Activated T-cell treated with anti-CD3 and anti-CD28 coated beads, Interleukin-2, amount 50 U/mL, for 1 hour (primary cell): Measurements from ENCODE around the gene IL33.

Experiments
- DNase-seq: peaks from one replicate; pipeline ENCODE4 v3.0.0-alpha.2; 2020

IL33 gene

DNA sequence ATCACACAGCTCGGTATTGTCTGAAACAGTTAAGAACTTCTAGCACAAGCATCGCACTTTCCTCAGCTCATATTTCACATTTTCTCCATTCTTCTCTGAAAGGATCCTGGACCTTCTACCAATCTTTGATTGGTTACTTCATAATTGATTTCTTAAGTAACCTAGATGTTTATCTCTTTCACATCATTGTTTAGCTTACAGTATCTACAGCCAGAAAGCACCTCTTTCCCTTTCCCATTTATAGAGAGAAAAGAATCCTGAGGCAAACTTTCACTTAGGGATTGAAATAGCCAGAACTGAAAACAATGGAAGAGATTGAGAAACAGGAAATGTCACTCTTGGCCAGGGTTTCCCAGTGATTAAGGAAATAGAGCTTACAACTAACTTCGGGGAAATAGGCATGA is 2.5 kb downstream of the IL33 start:
- no peak for DNase-seq

DNA sequence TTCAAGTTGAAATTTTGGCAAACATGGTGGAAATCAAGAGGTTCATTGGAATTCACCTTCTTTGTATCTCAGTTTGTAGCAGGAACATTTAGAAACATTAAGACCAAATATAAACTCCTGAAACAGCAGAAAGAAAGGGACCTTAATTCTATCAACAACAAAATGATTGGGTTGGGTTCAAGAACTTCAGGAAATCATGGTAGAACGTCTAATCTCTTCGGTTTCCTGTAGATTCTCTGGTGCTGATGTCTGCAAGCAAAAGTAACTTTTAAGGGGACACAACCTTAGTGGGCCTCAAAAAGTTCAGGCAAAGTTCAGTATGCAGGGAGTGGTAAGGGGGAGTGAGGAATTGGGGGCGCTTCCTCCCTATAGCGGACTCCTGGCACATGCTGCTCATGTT is 3.4 kb downstream of the IL33 start:
- DNase-seq: no peak

GRCh38 chr9:6219981-6220380 is 4.4 kb downstream of the IL33 start:
- no peak for DNase-seq

DNA sequence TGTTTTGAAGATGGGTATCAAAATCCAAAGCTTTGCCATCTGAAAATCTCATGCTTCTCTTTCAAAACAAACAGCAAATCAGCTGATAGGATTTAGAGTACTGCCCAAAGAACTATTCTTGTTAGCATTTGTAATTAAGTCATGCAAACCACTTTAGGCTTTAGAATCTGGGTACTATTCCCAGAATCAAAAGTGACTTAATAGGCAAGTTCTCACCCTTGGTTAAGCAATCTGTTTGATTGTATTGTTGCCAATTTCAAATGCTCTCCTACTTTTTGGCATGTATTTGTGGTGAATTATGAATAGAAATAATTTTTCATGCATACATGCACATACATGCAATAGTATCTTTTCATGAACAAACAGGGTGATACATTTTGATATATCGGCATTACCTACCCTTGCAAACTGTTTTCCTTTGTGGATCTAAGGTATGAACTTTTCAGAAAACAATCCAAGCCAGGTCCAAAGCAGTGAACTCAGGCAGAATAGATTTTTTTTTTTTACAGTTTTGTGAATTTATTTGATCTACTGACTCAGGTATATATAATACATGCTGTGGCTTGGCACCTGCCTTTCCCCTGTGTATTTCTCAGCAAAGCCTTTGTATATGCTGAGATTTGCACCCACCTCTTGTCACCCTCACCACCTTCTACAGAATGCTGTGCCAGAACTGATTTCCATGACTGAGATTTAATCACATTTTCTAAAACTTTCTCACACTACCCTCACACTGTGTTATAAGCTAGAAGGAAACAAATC is 9.0 kb downstream of the IL33 start:
- DNase-seq: no peak

DNA sequence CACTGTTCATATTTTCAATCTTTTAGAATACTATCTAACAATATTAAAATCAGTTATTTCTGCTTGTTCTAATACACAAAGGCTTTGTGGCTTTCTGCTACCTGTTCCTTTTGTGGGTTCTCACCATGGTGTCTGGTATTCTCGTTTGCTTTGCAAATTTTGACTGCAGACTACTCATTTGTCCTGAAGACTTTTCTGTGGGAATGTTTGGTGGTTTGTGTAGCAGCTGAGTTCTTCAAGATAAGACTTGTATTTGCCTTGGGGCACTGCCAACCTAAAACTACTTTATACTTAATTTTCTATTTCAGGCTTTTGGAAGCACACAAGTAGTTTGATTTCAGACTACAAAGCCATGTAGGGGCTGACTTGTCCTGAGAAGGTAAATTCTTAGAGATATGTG is 11.1 kb downstream of the IL33 start:
- no peak for DNase-seq

GRCh38 chr9:6229186-6229585 is 13.6 kb downstream of the IL33 start:
- no peak for DNase-seq

GRCh38 chr9:6229619-6230018 is 14.0 kb downstream of the IL33 start:
- no peak for DNase-seq

DNA sequence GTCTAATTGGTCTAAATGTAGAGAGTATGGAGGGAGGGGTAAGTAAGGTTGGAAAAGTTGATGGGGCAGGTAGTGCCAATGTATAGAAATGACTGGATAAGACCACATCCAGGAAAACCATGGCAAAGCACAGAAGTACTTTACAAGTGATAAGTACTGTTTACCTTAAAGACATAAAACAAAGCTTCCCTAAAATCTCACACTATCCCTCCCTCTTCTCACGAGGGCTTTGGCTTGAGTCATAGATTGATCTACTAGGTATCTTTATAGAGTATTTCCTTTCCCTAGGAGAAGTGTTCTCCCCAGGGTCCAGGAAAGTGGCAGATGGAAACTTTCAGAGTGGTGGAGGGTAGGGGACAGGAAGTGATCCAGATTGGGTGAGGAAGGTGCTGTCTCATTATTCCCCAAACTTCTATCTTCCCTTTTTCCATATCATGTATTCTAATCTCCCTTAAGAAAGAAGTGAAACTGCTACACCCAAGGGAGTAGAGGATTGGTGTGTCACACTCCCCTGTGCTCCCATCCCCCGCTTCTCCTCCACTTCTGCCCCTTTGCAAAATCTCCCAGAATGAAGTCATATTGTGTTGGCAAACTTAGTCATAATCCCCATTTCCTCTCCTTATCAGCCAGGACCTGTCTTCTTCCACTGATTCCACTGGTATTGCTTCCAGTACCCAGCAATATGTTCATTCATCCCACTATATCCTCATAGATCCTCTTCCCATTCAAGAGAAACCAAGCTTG is 14.6 kb downstream of the IL33 start:
- DNase-seq: no peak

DNA sequence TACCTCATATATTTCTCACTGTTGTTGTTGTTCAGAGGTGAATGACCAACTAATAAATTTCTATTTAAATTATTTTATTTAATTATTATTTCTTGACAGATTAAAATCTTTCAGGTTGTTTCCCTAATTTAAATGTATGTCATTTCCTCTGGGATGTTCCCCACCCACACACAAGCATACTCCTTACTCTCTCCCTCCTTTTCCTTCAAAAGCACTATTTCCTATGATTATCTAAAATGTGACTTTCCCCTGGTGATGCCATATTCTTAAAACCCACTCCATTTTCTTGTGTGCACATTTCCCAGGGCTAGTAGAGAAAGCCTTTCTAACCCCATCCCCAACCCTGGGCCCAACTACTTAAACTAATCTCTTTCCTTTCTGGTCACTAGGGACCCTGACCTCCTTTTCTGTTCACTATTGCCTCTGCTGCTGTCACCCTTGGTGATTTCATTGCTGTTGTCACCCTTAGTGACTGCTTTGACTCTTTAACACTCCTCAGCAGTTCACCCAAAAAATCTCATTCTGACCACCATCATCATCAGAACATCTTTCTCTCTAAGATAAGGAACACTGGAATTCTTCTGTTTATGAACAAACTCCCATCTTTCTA is 16.8 kb downstream of the IL33 start:
- DNase-seq: no peak

- no peak for DNase-seq
Measured at GRCh38 chr9:6234014-6234413, 18.4 kb downstream of the IL33 start.

- no peak for DNase-seq
Measured at GRCh38 chr9:6237267-6237666, 21.7 kb downstream of the IL33 start.

GRCh38 chr9:6239048-6239461 is 23.4 kb downstream of the IL33 start:
- DNase-seq: no peak

GRCh38 chr9:6239694-6240093 is 24.1 kb downstream of the IL33 start:
- no peak for DNase-seq

DNA sequence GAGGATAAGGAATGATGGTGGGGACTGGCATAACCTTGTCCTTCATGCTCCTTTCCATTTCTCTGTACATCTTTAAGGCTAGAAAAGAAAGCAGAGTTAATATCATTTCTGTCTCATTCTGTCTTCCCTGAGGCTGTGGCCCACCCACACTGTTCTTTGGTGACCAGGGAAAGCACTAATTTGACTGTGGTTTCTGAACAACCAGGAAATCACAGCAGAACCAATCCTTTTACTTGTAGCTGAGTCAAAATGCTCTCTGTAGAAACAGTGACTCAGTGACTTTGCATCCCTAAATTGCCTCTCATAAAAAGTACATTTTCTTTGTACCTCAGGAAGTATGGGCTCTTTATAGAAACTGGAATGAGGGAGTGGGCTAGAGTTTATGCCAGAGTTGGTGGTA is 28.1 kb downstream of the IL33 start:
- DNase-seq: no peak

- no peak for DNase-seq
Measured at GRCh38 chr9:6247266-6247665, 31.7 kb downstream of the IL33 start.

DNA sequence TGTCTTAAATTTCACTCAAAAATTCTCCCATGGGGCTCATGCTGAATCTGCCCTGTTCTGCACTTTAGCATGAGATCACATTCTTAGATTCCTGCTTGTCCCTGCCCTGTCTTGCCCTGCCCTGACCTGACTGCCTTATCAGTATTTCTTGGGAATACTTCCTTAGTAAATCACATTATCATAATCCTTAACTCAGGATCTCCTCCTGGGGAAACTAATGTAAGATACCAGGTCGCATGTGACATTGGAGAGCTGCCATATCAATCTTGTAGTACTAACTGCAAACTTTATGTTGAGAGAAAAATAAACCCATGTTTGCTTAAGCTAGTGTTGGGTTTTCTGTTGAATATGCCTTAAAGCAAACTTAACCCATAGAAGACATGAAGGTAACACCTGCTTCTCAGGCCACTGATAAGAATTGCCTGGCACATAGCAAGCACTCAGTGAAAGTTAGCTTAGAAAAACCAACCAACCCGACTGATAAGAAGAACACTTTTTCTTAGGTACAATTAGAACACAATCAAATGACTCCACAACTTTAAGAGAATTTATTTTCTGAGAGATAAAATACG is 53.3 kb downstream of the IL33 start:
- DNase-seq: no peak

GRCh38 chr9:6270896-6271295 is 55.3 kb downstream of the IL33 start:
- DNase-seq: no peak

- no peak for DNase-seq
Measured at GRCh38 chr9:6271508-6272228, 56.1 kb downstream of the IL33 start.

DNA sequence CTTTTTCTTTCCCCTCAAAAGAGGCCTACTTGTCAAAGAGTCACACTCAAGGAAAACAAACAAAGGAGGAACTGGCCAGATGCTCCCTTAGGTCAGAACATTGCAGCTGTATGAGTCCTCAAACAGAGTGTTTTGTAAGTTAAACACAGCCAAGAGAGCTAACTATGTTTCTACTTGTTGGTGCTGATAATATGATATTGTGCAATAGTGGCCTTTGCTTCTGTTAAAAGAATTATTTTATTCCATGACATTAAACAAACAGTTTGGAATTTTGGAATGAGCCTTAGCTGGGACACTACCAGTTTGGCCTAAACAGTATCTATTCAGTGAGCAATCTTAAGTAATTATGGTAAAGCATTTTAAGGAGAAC is 56.6 kb downstream of the IL33 start:
- DNase-seq: no peak

- DNase-seq: no peak
Measured at GRCh38 chr9:6277417-6277816, 61.8 kb downstream of the IL33 start.

DNA sequence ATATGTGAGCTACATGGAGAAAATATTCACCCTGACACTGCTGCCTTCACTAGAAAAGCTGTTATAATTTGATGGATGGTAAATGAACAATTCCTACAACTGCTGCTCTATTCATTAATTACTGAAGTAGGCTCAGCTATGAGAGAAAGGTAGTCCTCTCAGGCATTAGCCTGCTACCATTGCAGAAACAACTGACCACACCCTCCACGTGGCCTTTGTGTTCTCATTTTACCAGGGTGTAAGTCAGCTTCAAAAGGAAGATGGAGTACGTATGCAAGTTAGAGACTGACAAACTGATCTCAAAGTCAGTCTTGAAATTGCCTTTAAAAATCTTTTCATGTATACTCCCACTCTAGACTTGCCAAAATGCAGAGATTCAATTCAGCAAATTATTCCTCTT is 86.3 kb downstream of the IL33 start:
- no peak for DNase-seq

GRCh38 chr9:6302417-6302816 is 86.8 kb downstream of the IL33 start:
- DNase-seq: no peak

DNA sequence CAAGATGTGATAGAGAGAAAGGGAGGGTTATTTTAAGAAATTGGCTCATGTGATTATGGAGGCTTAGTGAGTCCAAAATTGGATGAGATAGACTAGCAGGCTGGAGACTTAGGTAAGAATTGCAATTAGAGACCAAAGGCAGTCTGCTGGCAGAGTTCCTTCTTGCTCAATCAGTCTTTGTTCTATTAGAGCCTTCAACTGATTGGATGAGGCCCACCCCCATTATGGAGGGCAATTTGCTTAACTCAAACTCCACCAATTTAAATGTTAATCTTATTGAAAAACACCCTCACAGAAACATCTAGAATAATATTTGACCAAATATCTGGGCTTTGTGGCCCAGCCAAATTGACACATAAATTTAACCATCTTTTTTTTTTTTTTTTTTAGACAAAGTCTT is 88.6 kb downstream of the IL33 start:
- DNase-seq: no peak
